Activated T-helper 2 cell treated with anti-CD3 and anti-CD28 coated beads, Interferon-gamma antibody, Interleukin-2, Interleukin-4, amounts not matched to agents 10 μg/mL and 5 μg/mL and 100 μg/mL, durations not matched to agents 14 hours and 24 hours and 36 hours (primary cell): ENCODE results near the gene MGA. TPM values are rescaled to one million over a fixed set of nuclear protein-coding genes. Genes with fewer than 3 reads are reported as not detected.
A peak's percentile ranks its signal among the peaks of the same experiment; 100 is the strongest.

Source experiments
- DNase-seq: peaks from one replicate; pipeline ENCODE4 v3.0.0; 2021; ENCODE audit warnings: low spot score
- H3K27ac Mint-ChIP-seq: one replicate; pipeline ENCODE4 v1.8.0; 2021; ENCODE audit warnings: mixed read lengths
- H3K27me3 Mint-ChIP-seq: one replicate; pipeline ENCODE4 v1.8.0; 2021; ENCODE audit warnings: low read depth, mixed read lengths
- H3K36me3 Mint-ChIP-seq: one replicate; pipeline ENCODE4 v1.8.0; 2021; ENCODE audit warnings: low read depth, mixed read lengths
- H3K4me1 Mint-ChIP-seq: one replicate; pipeline ENCODE4 v1.8.0; 2021; ENCODE audit warnings: low read depth, mixed read lengths
- H3K4me3 Mint-ChIP-seq: one replicate; pipeline ENCODE4 v1.8.0; 2021; ENCODE audit warnings: low read depth, mild to moderate bottlenecking, moderate library complexity, mixed read lengths
- H3K9me3 Mint-ChIP-seq: one replicate; pipeline ENCODE4 v1.8.0; 2021; ENCODE audit warnings: mixed read lengths
- intact Hi-C: fragments of 100-400 bp; cut with micrococcal nuclease; formaldehyde crosslinking; loops from one replicate; pipeline ENCODE4 v1.15.1; 2023
- total RNA-seq: library from RNA; stranded (reverse); gene quantifications from 2 replicates; pipeline ENCODE4 v1.2.3, GENCODE V29; 2022

Gene MGA
- total RNA-seq, 1 donor from 2014 or later = 37.7 TPM

DNA sequence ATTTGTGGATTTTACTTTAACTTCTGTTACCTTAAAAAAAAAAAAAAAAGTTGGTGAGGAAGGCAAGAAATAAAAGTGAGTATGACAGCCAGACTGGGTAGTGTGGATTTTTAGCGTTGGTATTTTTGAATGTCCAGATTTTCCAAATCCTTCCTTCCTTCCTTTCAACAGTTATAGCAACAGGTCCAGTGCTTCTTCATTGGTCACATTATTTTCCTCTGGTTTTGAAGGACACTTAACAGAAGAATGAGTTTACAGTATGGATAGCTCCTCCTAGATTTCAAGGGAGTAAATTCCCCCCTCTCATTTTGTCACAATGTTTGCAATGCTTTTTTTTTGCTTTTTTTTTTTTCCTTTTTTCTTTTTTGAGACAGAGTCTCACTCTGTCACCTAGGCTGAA lies 120.5 kb downstream of the MGA start:
- no peak for DNase-seq
- Mint-ChIP-seq H3K4me3 (no peak overlapping the region), H3K36me3 (peaks cover 8% of the 10 kb centered on the region), H3K27ac (no peak overlapping the region), H3K27me3 (no peaks in the 10 kb centered on the region), H3K4me1 (peaks cover 42% of the 10 kb centered on the region), H3K9me3 (no peaks in the 10 kb centered on the region)
- intact Hi-C loops = no loop called here

DNA sequence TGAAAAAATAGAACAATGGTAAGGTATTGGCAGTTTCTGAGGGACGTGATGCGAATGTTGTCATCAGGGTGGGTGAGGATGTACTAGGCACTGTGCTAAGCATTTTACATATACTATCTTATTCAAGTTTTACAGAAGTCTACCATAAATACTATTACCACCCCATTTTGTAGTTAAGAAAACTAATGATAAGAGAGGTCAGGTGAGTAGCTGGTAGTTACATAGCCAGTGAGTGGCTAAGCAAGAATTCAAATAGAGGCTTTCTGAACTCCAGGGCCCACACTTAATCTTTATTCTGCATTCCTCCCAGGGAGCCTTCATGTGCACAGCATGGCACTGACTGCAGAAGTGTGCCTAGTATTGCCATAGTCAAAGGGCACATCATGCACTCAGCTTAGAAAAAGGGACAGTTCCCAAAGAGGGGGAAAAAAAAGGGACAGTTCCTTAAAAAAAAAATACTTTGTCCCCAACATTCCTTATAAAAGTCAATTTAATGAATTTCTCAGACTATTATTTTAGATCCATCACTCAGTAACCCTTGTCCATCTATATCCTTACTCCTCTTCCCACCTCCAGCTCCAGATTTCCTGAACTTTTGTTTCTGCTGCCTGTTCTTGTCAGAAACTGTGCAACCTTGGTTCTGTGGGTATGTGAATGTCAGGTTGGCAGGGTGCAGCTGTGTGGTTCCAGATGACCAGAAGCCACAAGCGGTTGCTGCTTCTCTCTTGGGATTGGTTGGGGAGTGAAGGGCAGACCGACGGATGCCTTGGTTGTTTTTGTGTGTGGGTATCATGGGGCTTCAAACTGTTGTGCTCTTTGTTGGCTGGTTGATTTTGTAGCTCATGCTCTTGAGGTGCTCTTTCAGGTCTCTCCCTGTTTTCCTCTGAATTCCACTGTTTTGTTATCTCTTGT lies 122.4 kb downstream of the MGA start:
- peaks cover 8% of the 10 kb centered on the region for H3K36me3 Mint-ChIP-seq
- no peaks in the 10 kb centered on the region for H3K9me3 Mint-ChIP-seq
- intact Hi-C loops = no loop called here
- H3K4me3 Mint-ChIP-seq = no peak overlapping the region
- no peak for DNase-seq
- H3K4me1 Mint-ChIP-seq = peaks cover 27% of the 10 kb centered on the region
- H3K27ac Mint-ChIP-seq = peak overlapping the region; percentile 25
- no peaks in the 10 kb centered on the region for H3K27me3 Mint-ChIP-seq

GRCh38 chr15:41783296-41783695 lies 123.1 kb downstream of the MGA start:
- peak overlapping the region; percentile 25 for H3K27ac Mint-ChIP-seq
- H3K4me1 Mint-ChIP-seq = peaks cover 22% of the 10 kb centered on the region
- H3K4me3 Mint-ChIP-seq = no peak overlapping the region

DNA sequence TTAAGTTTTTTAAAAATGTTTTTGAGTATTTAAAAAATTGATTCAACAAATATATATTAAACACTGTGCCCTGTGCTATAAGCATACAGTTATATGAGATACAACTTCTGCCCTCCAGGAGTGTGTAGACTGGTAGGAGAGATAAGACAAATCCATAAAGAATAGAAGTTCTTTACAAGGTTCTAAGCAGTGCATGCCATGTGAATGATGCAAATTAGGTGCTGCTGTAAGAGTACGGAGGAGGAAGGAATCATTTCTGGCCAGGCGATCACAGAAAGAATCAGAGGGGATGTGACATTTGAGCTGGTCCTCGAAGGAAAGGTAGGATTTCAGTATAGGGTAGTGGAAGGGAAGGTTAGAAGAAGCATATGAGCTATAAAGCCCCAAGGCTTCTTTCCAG lies 128.1 kb downstream of the MGA start:
- H3K27ac Mint-ChIP-seq = no peak overlapping the region
- intact Hi-C loops = no loop called here
- no peaks in the 10 kb centered on the region for H3K9me3 Mint-ChIP-seq
- no peak overlapping the region for H3K4me3 Mint-ChIP-seq
- peaks cover 41% of the 10 kb centered on the region for H3K4me1 Mint-ChIP-seq
- H3K36me3 Mint-ChIP-seq = peaks cover 2% of the 10 kb centered on the region
- DNase-seq = no peak
- H3K27me3 Mint-ChIP-seq = no peaks in the 10 kb centered on the region

More at GRCh38 chr15:41783296-41783695, 123.1 kb downstream of the MGA start:
- intact Hi-C loops = no loop called here
- Mint-ChIP-seq H3K9me3 (no peaks in the 10 kb centered on the region), H3K36me3 (peaks cover 8% of the 10 kb centered on the region), H3K27me3 (no peaks in the 10 kb centered on the region)
- no peak for DNase-seq

- Mint-ChIP-seq H3K36me3 (peaks cover 2% of the 10 kb centered on the region), H3K4me1 (peaks cover 41% of the 10 kb centered on the region), H3K27me3 (no peaks in the 10 kb centered on the region), H3K9me3 (no peaks in the 10 kb centered on the region), H3K4me3 (no peak overlapping the region), H3K27ac (no peak overlapping the region)
- intact Hi-C loops = no loop called here
- DNase-seq = no peak
These were observed 129.0 kb downstream of the MGA start for GRCh38 chr15:41789236-41789635.

GRCh38 chr15:41789662-41790061 lies 129.5 kb downstream of the MGA start:
- intact Hi-C loops = loop anchor here (2.0 kb wide), 1 partner anchor 15 kb away; the partner anchor contains the start of gene MAPKBP1
- no peak for DNase-seq
- no peak overlapping the region for H3K27ac Mint-ChIP-seq
- peaks cover 2% of the 10 kb centered on the region for H3K36me3 Mint-ChIP-seq
- H3K4me3 Mint-ChIP-seq = no peak overlapping the region
- H3K4me1 Mint-ChIP-seq = peaks cover 41% of the 10 kb centered on the region
- no peaks in the 10 kb centered on the region for H3K9me3 Mint-ChIP-seq
- no peaks in the 10 kb centered on the region for H3K27me3 Mint-ChIP-seq

- Mint-ChIP-seq H3K4me1 (peaks cover 42% of the 10 kb centered on the region), H3K27ac (no peak overlapping the region), H3K9me3 (no peaks in the 10 kb centered on the region), H3K27me3 (no peaks in the 10 kb centered on the region), H3K4me3 (no peak overlapping the region), H3K36me3 (peaks cover 2% of the 10 kb centered on the region)
- DNase-seq = no peak
- intact Hi-C loops = loop anchor here (2.0 kb wide), 1 partner anchor 15 kb away; the partner anchor contains the start of gene MAPKBP1
These were observed 130.0 kb downstream of the MGA start for GRCh38 chr15:41790169-41790568.

GRCh38 chr15:41790756-41791546 lies 130.7 kb downstream of the MGA start:
- H3K27me3 Mint-ChIP-seq = no peaks in the 10 kb centered on the region
- DNase-seq = no peak
- H3K4me1 Mint-ChIP-seq = peaks cover 46% of the 10 kb centered on the region
- H3K27ac Mint-ChIP-seq = peak overlapping the region; percentile 73
- H3K9me3 Mint-ChIP-seq = no peaks in the 10 kb centered on the region
- intact Hi-C loops = loop anchor here (2.0 kb wide), 1 partner anchor 16 kb away; the partner anchor contains the start of gene MAPKBP1
- peak overlapping the region; percentile 41 for H3K4me3 Mint-ChIP-seq
- peaks cover 2% of the 10 kb centered on the region for H3K36me3 Mint-ChIP-seq

GRCh38 chr15:41791547-41791937 lies 131.3 kb downstream of the MGA start:
- H3K4me3 Mint-ChIP-seq = peak overlapping the region; percentile 6
- peak overlapping the region; percentile 73 for H3K27ac Mint-ChIP-seq
- intact Hi-C loops = loop anchor here (2.0 kb wide), 1 partner anchor 17 kb away; the partner anchor contains the start of gene MAPKBP1

GRCh38 chr15:41792000-41792637 lies 131.9 kb downstream of the MGA start:
- Mint-ChIP-seq H3K4me1 (peaks cover 52% of the 10 kb centered on the region), H3K9me3 (no peaks in the 10 kb centered on the region), H3K27me3 (no peaks in the 10 kb centered on the region), H3K36me3 (peaks cover 2% of the 10 kb centered on the region), H3K27ac (no peak overlapping the region), H3K4me3 (peak overlapping the region; percentile 6)
- no peak for DNase-seq
- intact Hi-C loops = loop anchor here (2.0 kb wide), 1 partner anchor 17 kb away; the partner anchor contains the start of gene MAPKBP1

More at GRCh38 chr15:41791547-41791937, 131.3 kb downstream of the MGA start:
- no peaks in the 10 kb centered on the region for H3K9me3 Mint-ChIP-seq
- no peaks in the 10 kb centered on the region for H3K27me3 Mint-ChIP-seq
- DNase-seq = no peak
- H3K4me1 Mint-ChIP-seq = peaks cover 49% of the 10 kb centered on the region
- H3K36me3 Mint-ChIP-seq = peaks cover 2% of the 10 kb centered on the region

DNA sequence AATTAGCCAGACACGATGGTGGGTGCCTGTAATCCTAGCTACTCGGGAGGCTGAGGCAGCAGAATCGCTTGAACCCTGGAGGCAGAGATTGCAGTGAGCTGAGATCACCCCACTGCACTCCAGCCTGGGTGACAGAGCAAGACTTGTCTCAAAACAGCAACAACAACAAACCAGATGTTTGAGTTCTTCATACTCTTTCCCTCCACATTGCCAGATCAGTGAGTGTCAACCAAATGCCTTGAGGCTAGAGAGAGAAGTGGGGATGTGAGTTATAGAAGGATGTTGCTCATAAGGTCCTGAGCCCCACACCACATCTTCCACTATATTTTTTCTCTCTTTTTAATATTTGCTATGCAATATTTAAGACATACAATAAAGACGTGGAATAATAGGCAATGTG lies 133.9 kb downstream of the MGA start:
- Mint-ChIP-seq H3K4me3 (no peak overlapping the region), H3K27me3 (no peaks in the 10 kb centered on the region), H3K36me3 (peaks cover 2% of the 10 kb centered on the region), H3K9me3 (no peaks in the 10 kb centered on the region), H3K4me1 (peaks cover 48% of the 10 kb centered on the region), H3K27ac (no peak overlapping the region)
- intact Hi-C loops = no loop called here
- no peak for DNase-seq
